OCI-LY7 (cell line): Measurements from ENCODE around the gene TFEB.

ENCODE experiments used
- CTCF ChIP-seq: fragments of 200-600 bp; sonication (generic); conservative IDR thresholded peaks from 2 replicates; pipeline ENCODE4 v1.5.1; 2014; ENCODE audit warnings: mild to moderate bottlenecking, antibody characterized with exemption, low read length, moderate library complexity, mixed read lengths
- EZH2phosphoT487 ChIP-seq: fragments of 200-600 bp; sonication (generic); IDR thresholded peaks from 2 replicates; pipeline ENCODE4 v1.6.1; 2018; ENCODE audit warnings: low read depth, borderline replicate concordance, mild to moderate bottlenecking, mixed run types, antibody characterized with exemption, low read length, moderate library complexity, mixed read lengths

- TF ChIP-seq CTCF (no peak), EZH2phosphoT487 (no peak)
Measured at GRCh38 chr6:41705311-41705995, 30.0 kb downstream of the TFEB start.
